Measurements from ENCODE around the gene CNPY1. TPM values are rescaled to one million over a fixed set of nuclear protein-coding genes. Genes with fewer than 3 reads are reported as not detected.

Gene CNPY1
- polyA plus RNA-seq, 2 of the 4 experiments (the other 2 are of a cell fraction) = not detected

- Histone ChIP-seq H3K4me3 (no peak overlapping the region), H3K9me3 (no peaks in the 10 kb centered on the region), H3K27ac (no peak overlapping the region), H3K4me2 (no peak overlapping the region), H3K4me1 (no peaks in the 10 kb centered on the region)
- ChIA-PET POLR2A (no interaction called here), CTCF (interaction anchor here (0.9 to 4.5 kb wide), 3 partner anchors 67 to 236 kb away, joined by 3 to 24 read pairs (median 4); no protein-coding TSS in a partner anchor)
- TF ChIP-seq KDM5A (IDR thresholded peaks at IDR 0.05) (no peak), PHF8 (IDR thresholded peaks at IDR 0.05; ENCODE audit: borderline replicate concordance, low read depth) (no peak), HDAC2 (IDR thresholded peaks at IDR 0.05) (no peak), CBX2 (IDR thresholded peaks at IDR 0.05; ENCODE audit: borderline replicate concordance, low read depth) (no peak), SMC3 (IDR thresholded peaks at IDR 0.05) (no peak), JUNB (IDR thresholded peaks at IDR 0.05) (no peak), RNF2 (IDR thresholded peaks at IDR 0.05; ENCODE audit: borderline replicate concordance, low read depth) (no peak), NPAS2 (CRISPR knock-in tag; IDR thresholded peaks at IDR 0.05; ENCODE audit: borderline replicate concordance) (no peak), REST (IDR thresholded peaks at IDR 0.05) (no peak), CBX8 (IDR thresholded peaks at IDR 0.05) (no peak), HOXB5 (CRISPR knock-in tag; IDR thresholded peaks at IDR 0.05) (no peak), FOXS1 (CRISPR knock-in tag; IDR thresholded peaks at IDR 0.05) (no peak), NFE2L2 (conservative IDR thresholded peaks at IDR 0.05; ENCODE audit: low read length) (no peak), HES2 (IDR thresholded peaks at IDR 0.05) (no peak)
- FAIRE-seq = no peak
- DNase-seq (ENCODE audit: low read depth in 1 of 2, low spot score in 1 of 2) = no peak
- WGBS (ENCODE audit: missing lambda C conversion rate) = 59% methylated on average over 9 of the region's 9 CpGs
- ATAC-seq = no peak
Observed at GRCh38 chr7:155531681-155532080, 14.7 kb downstream of the CNPY1 start.

GRCh38 chr7:155530601-155531000 is 15.8 kb downstream of the CNPY1 start:
- ATAC-seq (no peak), DNase-seq (ENCODE audit: low read depth in 1 of 2, low spot score in 1 of 2) (no peak), FAIRE-seq (no peak)
- H3K9me3 ChIP-seq = no peaks in the 10 kb centered on the region
- no peak overlapping the region for H3K27ac ChIP-seq
- POLR2A ChIA-PET = interaction anchor here (0.7 kb wide), 1 partner anchor 30 kb away, joined by 3 read pairs; no protein-coding TSS in a partner anchor
- CTCF ChIA-PET = no interaction called here
- H3K4me3 ChIP-seq = no peak overlapping the region
- TF ChIP-seq PHF8 (IDR thresholded peaks at IDR 0.05; ENCODE audit: borderline replicate concordance, low read depth) (no peak), FOXS1 (CRISPR knock-in tag; IDR thresholded peaks at IDR 0.05) (no peak), BHLHE40 (IDR thresholded peaks at IDR 0.05; ENCODE audit: low read depth, low read length) (no peak), TP53 (CRISPR knock-in tag; IDR thresholded peaks at IDR 0.05) (no peak), NPAS2 (CRISPR knock-in tag; IDR thresholded peaks at IDR 0.05; ENCODE audit: borderline replicate concordance) (no peak), RAD21 (conservative IDR thresholded peaks at IDR 0.05 in 1 of 2, IDR thresholded peaks at IDR 0.05 in 1 of 2) (no peak), HMGXB4 (CRISPR knock-in tag; IDR thresholded peaks at IDR 0.05; ENCODE audit: borderline replicate concordance) (no peak), ZNF302 (CRISPR knock-in tag; IDR thresholded peaks at IDR 0.05) (no peak), RFX5 (IDR thresholded peaks at IDR 0.05) (no peak), HEYL (CRISPR knock-in tag; IDR thresholded peaks at IDR 0.05) (no peak), CBX2 (IDR thresholded peaks at IDR 0.05; ENCODE audit: borderline replicate concordance, low read depth) (no peak)
- no peak overlapping the region for H3K4me2 ChIP-seq
- H3K4me1 ChIP-seq = no peaks in the 10 kb centered on the region
- WGBS (ENCODE audit: missing lambda C conversion rate) = 25% methylated on average over 2 of the region's 6 CpGs
